Loucy (cell line): ENCODE results near the gene NOTCH3.

Source experiments
- EZH2phosphoT487 ChIP-seq: fragments of 200-600 bp; IDR thresholded peaks from 2 replicates; pipeline ENCODE4 v1.6.1; 2018; ENCODE audit warnings: antibody characterized with exemption, mild to moderate bottlenecking, moderate library complexity, borderline replicate concordance
- TF ChIP-seq, protein P1 (sequence below): fragments of 200-600 bp; sonication (generic); conservative IDR thresholded peaks from 2 replicates; pipeline ENCODE4 v1.5.1; 2014; ENCODE audit warnings: mild to moderate bottlenecking, antibody characterized with exemption, low read length

DNA sequence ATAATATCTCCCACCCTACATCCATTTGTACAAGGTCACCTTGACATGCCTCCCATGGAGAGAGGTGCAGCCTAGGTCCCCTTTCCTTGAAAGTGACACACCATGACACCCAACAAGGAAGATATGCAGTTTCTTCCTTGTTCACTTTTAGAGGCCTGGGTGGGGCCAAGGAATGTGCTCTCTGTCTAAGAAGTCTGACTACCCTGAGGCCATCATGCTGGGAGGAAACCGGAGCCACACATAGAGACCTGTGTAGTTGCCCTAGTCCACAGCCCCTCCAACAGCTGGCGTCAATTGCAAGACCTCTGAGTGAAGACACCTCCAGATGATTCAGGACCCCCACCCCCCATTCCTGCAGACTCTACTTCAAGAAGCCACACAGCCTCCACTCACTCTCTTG is 82.5 kb downstream of the NOTCH3 start:
- TF ChIP-seq, protein P1, sequence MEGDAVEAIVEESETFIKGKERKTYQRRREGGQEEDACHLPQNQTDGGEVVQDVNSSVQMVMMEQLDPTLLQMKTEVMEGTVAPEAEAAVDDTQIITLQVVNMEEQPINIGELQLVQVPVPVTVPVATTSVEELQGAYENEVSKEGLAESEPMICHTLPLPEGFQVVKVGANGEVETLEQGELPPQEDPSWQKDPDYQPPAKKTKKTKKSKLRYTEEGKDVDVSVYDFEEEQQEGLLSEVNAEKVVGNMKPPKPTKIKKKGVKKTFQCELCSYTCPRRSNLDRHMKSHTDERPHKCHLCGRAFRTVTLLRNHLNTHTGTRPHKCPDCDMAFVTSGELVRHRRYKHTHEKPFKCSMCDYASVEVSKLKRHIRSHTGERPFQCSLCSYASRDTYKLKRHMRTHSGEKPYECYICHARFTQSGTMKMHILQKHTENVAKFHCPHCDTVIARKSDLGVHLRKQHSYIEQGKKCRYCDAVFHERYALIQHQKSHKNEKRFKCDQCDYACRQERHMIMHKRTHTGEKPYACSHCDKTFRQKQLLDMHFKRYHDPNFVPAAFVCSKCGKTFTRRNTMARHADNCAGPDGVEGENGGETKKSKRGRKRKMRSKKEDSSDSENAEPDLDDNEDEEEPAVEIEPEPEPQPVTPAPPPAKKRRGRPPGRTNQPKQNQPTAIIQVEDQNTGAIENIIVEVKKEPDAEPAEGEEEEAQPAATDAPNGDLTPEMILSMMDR = no peak
- TF ChIP-seq EZH2phosphoT487 = no peak
